PC-3 (cell line): Measurements from ENCODE around the gene RGS5.

Source experiments
- CTCF ChIP-seq: fragments of 300-600 bp; sonication (generic); conservative IDR thresholded peaks from 2 replicates; pipeline ENCODE4 v1.5.1; 2017; ENCODE audit warnings: antibody characterized with exemption, low read depth, mild to moderate bottlenecking, low read length
- EZH2phosphoT487 ChIP-seq: fragments of 300-600 bp; sonication (generic); IDR thresholded peaks from 2 replicates; pipeline ENCODE4 v1.6.1; 2018; ENCODE audit warnings: mild to moderate bottlenecking, antibody characterized with exemption, low read length, borderline replicate concordance

GRCh38 chr1:163250382-163250974 is 47.8 kb upstream of the RGS5 start:
- TF ChIP-seq EZH2phosphoT487 (no peak), CTCF (no peak)
